A673 (cell line): Measurements from ENCODE around the gene PPIL6. TPM values are rescaled to one million over a fixed set of nuclear protein-coding genes. Genes with fewer than 3 reads are reported as not detected.

Source experiments
- BruUV-seq: library from RNA; stranded (reverse); fragments of 400-500 nt; replicated peaks from 2 replicates; lab custom pipeline; 2021; lab: Mats Ljungman, UMichigan
- CTCF ChIA-PET: fragments of 300-600 bp; sonication (Branson Sonifier 250); formaldehyde crosslinking; loops from one replicate; lab custom pipeline; 2022; ENCODE audit warnings: antibody characterized with exemption; lab: Charles Lee
- POLR2A ChIA-PET: fragments of 300-600 bp; sonication (Branson Sonifier 250); formaldehyde crosslinking; loops from one replicate; lab custom pipeline; 2022; ENCODE audit warnings: antibody characterized with exemption; ENCODE audit not compliant: low non-redundant PET; lab: Charles Lee
- DNase-seq: peaks from one replicate; pipeline ENCODE4 v3.0.0-alpha.2; 2015; ENCODE audit warnings: low spot score
- H3K27ac ChIP-seq: fragments of 200-600 bp; sonication (generic); 2 replicates; pipeline ENCODE4 v1.5.1; 2016; ENCODE audit warnings: mixed run types, low read depth, mild to moderate bottlenecking, mixed read lengths, antibody characterized with exemption, low read length; ENCODE audit not compliant: poor library complexity, severe bottlenecking
- H3K27me3 ChIP-seq: fragments of 200-600 bp; sonication (generic); replicated peaks from 2 replicates; pipeline ENCODE4 v1.6.1; 2017; ENCODE audit warnings: mixed run types, low read depth, mild to moderate bottlenecking, mixed read lengths, antibody characterized with exemption, low read length; ENCODE audit not compliant: insufficient read depth, poor library complexity
- H3K36me3 ChIP-seq: fragments of 200-600 bp; sonication (generic); 2 replicates; pipeline ENCODE4 v1.6.1; 2016; ENCODE audit warnings: mixed run types, mild to moderate bottlenecking, mixed read lengths, antibody characterized with exemption, low read length; ENCODE audit not compliant: insufficient read depth, poor library complexity, severe bottlenecking
- H3K4me1 ChIP-seq: fragments of 200-600 bp; sonication (generic); 2 replicates; pipeline ENCODE4 v1.6.1; 2017; ENCODE audit warnings: mixed run types, mild to moderate bottlenecking, mixed read lengths, antibody characterized with exemption, low read length; ENCODE audit not compliant: insufficient read depth, poor library complexity, severe bottlenecking
- H3K4me3 ChIP-seq: fragments of 200-600 bp; sonication (generic); 2 replicates; pipeline ENCODE4 v1.5.1; 2016; ENCODE audit warnings: low read depth, mixed run types, mild to moderate bottlenecking, mixed read lengths, low read length; ENCODE audit not compliant: poor library complexity, severe bottlenecking
- H3K9me3 ChIP-seq: fragments of 200-600 bp; sonication (generic); 2 replicates; pipeline ENCODE4 v1.6.1; 2016; ENCODE audit warnings: mixed run types, low read depth, mild to moderate bottlenecking, mixed read lengths, antibody characterized with exemption, low read length; ENCODE audit not compliant: poor library complexity, severe bottlenecking
- EZH2 ChIP-seq: fragments of 200-600 bp; sonication (generic); IDR thresholded peaks from 2 replicates; pipeline ENCODE4 v1.6.1; 2017; ENCODE audit warnings: borderline replicate concordance, low read depth, mild to moderate bottlenecking, mixed read lengths, antibody characterized with exemption, low read length; ENCODE audit not compliant: poor library complexity, severe bottlenecking
- intact Hi-C: fragments of 100-400 bp; cut with micrococcal nuclease; formaldehyde crosslinking; loops from one replicate; pipeline ENCODE4 v1.10.0; 2022; ENCODE audit not compliant: unreplicated experiment
- total RNA-seq: library from RNA; stranded (reverse); gene quantifications from 2 replicates; pipeline ENCODE4 v1.2.3, GENCODE V29; 2021
- TF ChIP-seq, protein P1 (sequence below): fragments of 300-800, 200-600 bp; sonication (generic); conservative IDR thresholded peaks from 2 replicates; pipeline ENCODE4 v1.5.1; 2017; ENCODE audit warnings: low read depth, mild to moderate bottlenecking, antibody characterized with exemption, low read length, moderate library complexity, mixed read lengths

Gene PPIL6
- total RNA-seq, 1 experiment from 2014 or later, result 1.8 TPM

DNA sequence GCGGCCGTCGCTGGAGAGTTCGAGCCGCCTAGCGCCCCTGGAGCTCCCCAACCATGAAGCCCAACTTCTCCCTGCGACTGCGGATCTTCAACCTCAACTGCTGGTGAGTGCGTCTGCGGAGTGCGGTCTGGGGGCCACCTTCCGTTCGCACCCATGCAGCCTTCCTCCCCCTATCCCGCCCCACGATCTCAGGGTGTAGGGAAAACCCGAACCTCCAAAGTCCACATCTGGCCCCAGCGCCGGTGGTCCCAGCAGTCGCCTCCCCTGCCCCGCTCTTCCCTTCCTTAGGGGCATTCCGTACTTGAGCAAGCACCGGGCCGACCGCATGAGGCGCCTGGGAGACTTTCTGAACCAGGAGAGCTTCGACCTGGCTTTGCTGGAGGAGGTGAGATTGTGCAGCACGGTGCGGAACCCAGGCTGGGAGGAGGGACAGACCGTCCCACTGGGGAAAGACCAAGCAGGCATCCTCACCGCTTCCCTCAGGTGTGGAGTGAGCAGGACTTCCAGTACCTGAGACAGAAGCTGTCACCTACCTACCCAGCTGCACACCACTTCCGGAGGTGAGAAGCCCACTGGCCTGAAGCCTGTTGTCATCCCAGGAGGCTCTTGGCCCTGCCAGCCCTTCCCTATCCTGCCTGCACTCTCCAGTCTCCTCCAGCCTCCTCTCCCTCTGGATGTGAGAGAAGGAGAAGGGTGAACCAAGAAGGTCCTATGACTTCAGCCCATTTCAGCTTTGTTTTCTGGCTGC lies 815 bp upstream of the PPIL6 start:
- no peaks in the 10 kb centered on the region for H3K4me1 ChIP-seq
- H3K9me3 ChIP-seq, result no peaks in the 10 kb centered on the region
- H3K27me3 ChIP-seq, result no peaks in the 10 kb centered on the region
- BruUV-seq, result TSS peak; percentile 39
- no peaks in the 10 kb centered on the region for H3K36me3 ChIP-seq
- DNase-seq, result peak; percentile 61
- peak overlapping the region; percentile 87 for H3K27ac ChIP-seq
- no peak for TF ChIP-seq EZH2
- TF ChIP-seq, protein P1, sequence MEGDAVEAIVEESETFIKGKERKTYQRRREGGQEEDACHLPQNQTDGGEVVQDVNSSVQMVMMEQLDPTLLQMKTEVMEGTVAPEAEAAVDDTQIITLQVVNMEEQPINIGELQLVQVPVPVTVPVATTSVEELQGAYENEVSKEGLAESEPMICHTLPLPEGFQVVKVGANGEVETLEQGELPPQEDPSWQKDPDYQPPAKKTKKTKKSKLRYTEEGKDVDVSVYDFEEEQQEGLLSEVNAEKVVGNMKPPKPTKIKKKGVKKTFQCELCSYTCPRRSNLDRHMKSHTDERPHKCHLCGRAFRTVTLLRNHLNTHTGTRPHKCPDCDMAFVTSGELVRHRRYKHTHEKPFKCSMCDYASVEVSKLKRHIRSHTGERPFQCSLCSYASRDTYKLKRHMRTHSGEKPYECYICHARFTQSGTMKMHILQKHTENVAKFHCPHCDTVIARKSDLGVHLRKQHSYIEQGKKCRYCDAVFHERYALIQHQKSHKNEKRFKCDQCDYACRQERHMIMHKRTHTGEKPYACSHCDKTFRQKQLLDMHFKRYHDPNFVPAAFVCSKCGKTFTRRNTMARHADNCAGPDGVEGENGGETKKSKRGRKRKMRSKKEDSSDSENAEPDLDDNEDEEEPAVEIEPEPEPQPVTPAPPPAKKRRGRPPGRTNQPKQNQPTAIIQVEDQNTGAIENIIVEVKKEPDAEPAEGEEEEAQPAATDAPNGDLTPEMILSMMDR, result peak; percentile 34
- ChIA-PET CTCF (no interaction called here), POLR2A (interaction anchor here (0.7 kb wide), 1 partner anchor 7 kb away, joined by 4 read pairs; no protein-coding TSS in a partner anchor)
- peak overlapping the region; percentile 90 for H3K4me3 ChIP-seq
- intact Hi-C loops, result loop anchor here (2.0 kb wide), 1 partner anchor 58 kb away; the partner anchor contains the start of gene CD164

DNA sequence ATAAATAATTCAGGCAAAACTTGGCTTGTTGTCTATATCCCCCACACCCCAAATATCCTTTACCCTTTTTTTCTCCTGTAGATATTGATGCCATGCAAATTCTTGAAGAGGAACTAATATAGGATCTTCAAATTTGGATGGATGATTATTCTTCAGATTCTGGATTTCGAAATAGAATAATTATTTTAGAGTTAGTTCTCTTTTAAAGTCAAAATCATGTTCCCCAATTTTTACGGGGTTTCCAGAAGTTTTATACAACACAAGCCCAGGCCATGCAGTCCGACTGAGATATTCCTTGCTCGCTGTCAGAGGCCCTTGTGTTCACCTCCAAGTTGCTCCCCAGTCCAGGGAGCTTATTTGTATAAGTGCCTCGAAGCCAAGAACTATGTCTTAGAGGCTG lies 4.4 kb downstream of the PPIL6 start:
- Histone ChIP-seq H3K4me3 (no peak overlapping the region), H3K9me3 (no peaks in the 10 kb centered on the region), H3K27me3 (no peaks in the 10 kb centered on the region), H3K4me1 (no peaks in the 10 kb centered on the region), H3K27ac (no peak overlapping the region), H3K36me3 (no peaks in the 10 kb centered on the region)
- TF ChIP-seq EZH2, result no peak
- TF ChIP-seq, protein P1, result no peak
- ChIA-PET CTCF (no interaction called here), POLR2A (no interaction called here)
- no TSS peak for BruUV-seq
- no peak for DNase-seq
- intact Hi-C loops, result no loop called here

DNA sequence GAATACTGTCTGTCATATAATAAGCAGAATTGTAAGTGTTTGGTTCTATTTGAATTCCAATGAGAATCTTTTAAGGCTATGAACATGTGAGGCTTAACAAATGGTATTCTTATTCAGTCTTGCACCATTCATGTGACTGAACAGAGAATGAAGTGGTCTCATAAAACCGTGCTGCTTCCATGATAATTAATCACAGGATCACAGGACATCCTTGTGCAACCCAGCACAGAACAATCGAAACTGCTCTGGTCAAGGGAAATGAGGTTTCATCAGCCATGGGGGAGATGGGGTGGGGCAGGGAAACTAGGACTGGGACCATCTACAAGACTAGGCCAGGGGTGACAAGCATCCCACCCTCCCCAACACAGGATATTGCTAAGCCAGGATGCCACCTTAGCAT lies 6.0 kb downstream of the PPIL6 start:
- no TSS peak for BruUV-seq
- no peaks in the 10 kb centered on the region for H3K9me3 ChIP-seq
- no peaks in the 10 kb centered on the region for H3K36me3 ChIP-seq
- CTCF ChIA-PET, result no interaction called here
- no peaks in the 10 kb centered on the region for H3K4me1 ChIP-seq
- TF ChIP-seq, protein P1, result no peak
- TF ChIP-seq EZH2, result no peak
- intact Hi-C loops, result no loop called here
- no peak overlapping the region for H3K4me3 ChIP-seq
- H3K27ac ChIP-seq, result no peak overlapping the region
- H3K27me3 ChIP-seq, result no peaks in the 10 kb centered on the region
- no peak for DNase-seq
- POLR2A ChIA-PET, result no interaction called here
